Stimulated activated naive CD4-positive, alpha-beta T cell treated with Interleukin-2 at 50 U/mL for 16 hours (primary cell): Measurements from ENCODE around the gene FRYL.
"Not testable (repeated sequence)": the region's sequence is repeated elsewhere in the genome, so short reads cannot be mapped to it uniquely, and the experiment has no call there.

ENCODE experiments used
- DNase-seq: peaks from one replicate; lab custom pipeline; 2025; lab: John Stamatoyannopoulos, UW

The FRYL gene

GRCh38 chr4:48745223-48745622 is 34.9 kb downstream of the FRYL start:
- not testable (repeated sequence) for DNase-seq

DNA sequence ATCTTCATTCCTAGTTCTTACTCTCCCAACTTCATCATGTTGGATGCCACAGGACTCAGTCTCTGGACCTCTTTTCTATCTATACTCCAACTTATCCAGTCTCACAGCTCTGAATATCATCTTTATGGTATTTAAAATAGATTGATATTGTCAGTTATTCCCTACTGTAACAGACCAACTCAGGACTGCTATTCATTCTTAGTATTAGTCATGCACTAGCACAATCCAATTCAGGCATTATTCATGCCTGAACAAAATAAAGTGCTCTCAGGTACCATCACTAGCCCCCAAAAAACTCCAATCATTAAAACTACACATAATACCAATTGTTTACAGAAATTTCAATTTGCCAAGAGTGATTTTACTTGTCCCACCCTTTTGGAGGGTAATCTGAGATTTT is 37.7 kb downstream of the FRYL start:
- DNase-seq: no peak

DNA sequence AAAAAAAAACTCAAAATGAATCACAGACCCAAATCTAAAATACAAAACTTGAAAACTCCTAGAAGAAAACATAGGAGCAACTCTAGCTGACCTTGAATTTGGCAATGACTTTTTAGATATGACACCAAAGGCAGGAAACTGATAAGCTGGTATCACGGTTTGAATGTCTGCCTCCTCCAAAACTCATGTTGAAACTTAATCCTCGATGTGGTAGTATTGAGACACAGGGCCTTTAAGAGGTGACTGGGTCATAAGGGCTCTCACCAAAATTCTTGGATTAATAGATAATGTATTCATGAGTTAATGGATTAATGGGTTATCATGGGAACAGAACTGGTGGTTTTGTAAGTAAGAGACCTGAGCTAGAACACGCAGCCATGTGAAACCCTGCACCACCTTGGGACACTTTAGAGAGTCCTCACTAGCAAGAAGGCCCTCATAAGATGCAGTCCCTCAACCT is 40.5 kb downstream of the FRYL start:
- DNase-seq: no peak

DNA sequence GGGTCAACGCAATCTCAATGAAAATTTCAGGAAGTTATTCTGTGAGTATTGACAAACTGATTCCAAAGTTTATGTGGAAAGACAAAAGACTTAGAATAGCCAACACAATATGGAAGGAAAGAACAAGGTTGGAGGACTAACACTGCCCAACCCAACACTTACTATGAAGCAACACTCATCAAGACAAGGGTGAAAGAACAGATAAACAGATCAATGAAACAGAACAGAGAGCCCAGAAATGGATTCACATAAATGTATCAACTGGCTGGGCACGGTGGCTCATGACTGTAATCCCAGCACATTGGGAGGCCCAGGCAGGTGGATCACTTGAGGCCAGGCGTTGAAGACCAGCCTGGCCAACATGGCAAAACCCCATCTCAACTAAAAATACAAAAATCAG is 41.2 kb downstream of the FRYL start:
- DNase-seq: no peak

DNA sequence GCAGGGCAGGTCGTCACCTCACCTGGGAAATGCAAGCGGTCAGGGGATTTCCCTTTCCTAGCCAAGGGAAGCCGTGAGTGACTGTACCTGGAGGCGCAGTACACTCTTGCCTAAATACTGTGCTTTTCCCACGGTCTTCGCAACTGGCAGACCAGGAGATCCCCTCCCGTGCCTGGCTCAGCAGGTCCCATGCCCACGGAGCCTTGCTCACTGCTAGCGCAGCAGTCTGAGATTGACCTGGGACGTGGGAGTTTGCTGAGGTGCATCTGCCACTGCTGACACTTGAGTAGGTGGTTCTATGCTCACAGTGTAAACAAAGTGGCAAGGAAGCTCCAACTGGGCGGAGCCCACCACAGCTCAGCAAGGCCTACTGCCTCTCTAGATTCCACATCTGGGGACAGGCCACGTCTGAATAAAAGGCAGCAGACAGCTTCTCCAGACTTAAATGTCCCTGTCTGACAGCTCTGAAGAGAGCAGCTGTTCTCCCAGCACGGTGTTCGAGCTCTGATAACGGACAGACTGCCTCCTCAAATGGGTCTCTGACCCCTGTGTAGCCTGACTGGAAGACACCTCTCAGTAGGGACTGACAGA is 51.1 kb downstream of the FRYL start:
- peak; percentile 51 for DNase-seq

DNA sequence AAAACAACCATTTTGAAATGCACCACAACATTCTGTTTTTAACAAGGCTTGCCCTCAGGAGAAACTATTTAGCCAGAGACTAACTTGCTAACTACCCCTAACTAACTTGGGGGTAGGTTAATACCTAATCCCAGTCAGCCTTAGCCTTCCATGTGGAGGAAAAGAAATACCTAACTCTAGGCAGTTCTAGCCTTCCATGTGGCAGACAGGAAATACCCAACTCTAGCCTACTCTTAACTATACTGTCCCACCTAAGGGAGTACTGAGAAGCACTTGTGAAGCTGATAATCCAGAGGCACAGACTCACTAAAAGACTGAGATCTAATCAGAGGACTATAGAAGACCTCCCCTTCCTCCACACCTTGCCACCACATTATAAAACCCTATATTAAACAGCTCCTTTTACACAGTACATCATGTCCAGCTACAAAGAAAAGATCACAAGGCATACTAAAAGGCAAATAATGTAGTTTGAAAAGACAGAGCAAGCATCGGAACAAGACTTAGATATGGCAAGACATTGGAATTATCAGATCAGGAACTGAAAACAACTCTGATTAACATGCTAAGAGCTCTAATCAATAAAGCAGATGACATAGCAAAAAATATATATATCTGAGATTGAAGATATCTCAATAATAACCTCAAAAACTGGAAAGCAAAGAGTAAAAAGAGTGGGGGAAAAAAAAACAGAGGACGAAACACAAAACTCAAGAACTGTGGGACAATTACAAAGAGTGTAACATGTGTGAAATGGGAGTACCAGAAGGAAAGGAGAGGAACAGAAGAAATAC is 52.2 kb downstream of the FRYL start:
- DNase-seq: no peak

DNA sequence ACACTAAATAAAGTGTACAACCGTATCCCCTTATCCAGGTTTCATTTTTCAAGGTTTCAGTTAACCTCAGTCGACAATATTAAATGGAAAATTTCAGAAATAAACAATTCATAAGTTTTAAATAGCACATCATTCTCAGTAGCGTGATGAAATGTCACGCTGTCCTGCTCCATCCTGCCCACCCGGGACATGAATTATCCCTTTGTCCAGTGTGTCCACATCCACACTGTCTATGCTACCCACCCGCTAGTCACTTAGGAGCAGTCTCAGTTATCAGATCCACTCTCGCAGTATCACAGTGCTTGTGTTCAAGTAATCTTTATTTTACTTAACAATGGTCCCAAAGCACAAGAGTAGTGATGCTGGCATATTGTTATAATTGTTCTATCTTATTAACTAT is 54.7 kb downstream of the FRYL start:
- DNase-seq: no peak

DNA sequence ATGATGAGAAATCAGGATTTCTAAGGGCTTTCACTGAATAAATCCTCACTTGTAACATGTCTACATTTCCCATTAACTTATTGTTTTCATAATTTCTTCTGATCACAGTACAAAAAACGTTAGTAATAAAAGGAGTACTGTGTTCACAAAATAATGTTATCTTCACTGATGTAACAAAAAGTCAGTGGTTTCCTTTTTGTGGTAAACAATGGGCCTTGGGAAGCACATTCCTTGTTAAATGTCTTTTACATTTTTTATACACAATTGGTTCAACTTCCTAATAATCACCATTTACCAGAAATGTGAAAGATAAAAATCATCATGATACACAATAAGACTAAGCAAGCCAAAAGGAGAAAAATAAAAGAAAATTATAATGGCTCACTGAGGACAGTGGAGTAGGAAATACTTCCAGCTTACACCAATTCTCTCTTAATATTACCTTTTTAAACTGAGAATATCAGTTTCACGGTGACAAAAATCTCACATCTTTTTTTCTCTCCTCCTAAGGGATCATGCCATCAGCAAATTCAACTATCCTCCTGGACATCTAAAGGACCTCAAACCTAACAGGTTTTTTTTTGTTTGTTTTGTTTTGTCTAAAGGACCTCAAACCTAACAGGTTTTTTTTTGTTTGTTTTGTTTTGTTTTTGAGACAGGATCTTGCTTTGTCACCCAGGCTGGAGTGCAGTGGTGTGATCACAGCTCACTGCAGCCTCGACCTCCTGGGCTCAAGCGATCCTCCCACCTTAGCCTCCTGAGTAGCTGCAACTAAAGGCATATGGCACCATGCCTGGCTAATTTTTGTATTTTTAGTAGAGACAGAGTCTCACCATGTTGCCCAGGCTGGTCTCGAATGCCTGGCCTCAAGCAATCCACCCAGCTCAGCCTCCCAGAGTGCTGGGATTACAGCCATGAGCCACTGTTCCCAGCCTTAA is 57.3 kb downstream of the FRYL start:
- no peak for DNase-seq

- DNase-seq: no peak
Observed at GRCh38 chr4:48720459-48720858, 59.6 kb downstream of the FRYL start.

- DNase-seq: no peak
Observed at GRCh38 chr4:48718818-48719465, 61.1 kb downstream of the FRYL start.

GRCh38 chr4:48716285-48716684 is 63.8 kb downstream of the FRYL start:
- DNase-seq: not testable (repeated sequence)

DNA sequence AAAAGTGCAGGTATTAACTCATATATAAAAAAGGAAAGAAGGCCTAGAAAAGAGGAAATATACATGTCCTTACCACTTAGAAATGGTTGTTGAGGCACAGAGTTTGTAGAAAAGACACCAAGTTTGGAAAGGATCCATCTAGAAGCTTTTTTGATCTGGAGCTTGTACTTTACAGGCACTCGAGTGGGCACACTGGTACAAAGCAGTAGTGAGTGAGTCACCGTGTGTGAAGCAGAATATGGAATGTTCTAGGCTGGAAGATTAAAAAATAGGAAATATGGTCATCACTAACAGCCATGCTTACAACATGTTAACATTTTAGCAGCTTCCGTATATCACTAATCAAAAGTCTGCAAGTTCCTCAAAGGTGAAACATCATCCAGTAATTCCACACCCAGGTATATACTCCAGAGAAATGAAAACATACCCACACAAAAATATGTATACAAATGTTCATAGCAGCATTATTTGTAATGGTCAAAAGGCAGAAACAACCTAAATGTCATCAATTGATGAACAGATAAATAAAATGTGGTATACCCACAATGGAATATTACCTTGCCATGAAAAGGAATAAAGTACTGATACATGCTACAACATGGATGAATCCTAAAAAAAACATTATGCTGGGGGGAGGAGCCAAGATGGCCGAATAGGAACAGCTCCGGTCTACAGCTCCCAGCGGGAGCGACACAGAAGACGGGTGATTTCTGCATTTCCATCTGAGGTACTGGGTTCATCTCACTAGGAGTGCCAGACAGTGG is 69.5 kb downstream of the FRYL start:
- no peak for DNase-seq

GRCh38 chr4:48709901-48710300 is 70.2 kb downstream of the FRYL start:
- DNase-seq: no peak

DNA sequence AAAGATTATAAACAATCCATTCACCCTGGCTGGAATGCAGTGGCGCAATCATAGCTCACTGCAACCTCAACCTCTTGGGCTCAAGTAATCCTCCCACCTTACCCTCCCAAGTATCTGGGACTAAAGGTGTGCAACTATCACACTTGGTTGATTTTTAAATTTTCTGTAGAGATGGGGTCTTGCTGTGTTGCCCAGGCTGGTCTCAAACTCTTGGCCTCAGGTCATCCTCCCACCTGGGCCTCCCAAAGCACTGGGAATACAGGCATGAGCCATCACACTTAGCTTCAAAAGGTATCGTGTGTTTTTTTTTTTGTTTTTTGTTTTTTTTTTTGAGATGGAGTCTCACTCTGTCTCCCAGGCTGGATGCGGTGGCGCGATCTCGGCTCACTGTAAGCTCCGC is 71.5 kb downstream of the FRYL start:
- no peak for DNase-seq

DNA sequence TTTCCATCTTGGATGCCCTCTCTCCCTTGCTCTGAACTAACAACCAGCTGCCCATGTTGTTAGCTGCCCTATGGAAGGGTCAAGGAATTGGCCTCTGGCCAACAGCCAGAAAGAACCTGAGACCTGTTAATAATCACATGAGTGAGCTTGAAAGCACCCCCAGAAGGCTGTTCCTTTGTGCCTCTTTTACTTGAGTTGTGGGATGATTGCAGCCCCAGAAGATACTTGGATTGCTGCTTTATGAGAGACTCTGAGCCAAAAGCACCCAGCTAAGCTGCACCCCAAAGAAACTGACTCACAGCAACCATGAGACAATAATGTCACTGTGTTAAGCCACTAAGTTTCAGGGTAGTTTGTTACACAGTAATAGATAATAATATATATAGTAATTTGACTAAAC is 73.3 kb downstream of the FRYL start:
- no peak for DNase-seq

DNA sequence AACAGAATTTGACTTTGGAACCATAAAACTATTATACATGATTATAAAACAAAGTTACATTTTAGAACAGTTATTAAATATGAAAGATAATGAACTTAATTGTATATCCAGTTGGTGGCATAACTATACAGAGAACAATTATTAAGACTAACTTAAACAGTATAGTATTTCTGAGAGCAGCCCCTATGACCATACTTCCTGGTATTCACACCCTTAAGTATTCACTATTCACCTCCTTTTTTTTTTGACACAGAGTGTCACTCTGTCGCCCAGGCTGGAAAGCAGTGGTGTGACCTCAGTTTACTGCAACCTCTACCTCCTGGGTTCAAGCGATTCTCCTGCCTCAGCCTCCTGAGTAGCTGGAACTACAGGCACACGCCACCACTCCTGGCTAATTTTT is 74.5 kb downstream of the FRYL start:
- DNase-seq: no peak

DNA sequence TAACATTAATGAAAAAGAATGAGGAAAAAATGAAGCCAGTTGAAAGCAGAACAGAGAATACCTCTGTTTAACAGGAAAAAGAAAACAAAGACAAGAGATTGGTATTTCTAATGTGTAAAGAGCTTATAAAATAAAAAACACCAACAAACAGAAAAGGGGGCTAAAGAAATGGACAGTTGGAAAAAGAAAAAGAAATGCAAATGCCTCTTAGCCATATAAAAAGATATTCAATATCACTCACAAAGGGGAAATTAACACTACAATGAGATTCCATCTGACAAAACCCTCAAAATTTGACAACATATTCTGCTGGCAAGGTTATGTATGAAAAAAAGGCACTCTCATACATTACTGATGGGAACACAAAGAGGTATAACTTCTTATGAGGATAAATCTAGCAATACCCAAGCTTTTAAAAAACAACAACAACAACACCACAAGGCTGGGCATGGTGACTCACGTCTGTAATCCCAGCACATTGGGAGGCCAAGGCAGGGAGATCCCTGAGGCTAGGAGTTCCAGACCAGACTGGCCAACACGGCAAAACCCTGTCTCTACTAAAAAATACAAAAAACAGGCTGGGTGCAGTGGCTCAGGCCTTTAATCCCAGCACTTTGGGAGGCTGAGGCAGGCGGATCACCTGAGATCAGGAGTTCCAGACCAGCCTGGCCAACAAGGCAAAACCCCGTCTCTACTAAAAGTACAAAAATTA is 75.8 kb downstream of the FRYL start:
- DNase-seq: no peak

DNA sequence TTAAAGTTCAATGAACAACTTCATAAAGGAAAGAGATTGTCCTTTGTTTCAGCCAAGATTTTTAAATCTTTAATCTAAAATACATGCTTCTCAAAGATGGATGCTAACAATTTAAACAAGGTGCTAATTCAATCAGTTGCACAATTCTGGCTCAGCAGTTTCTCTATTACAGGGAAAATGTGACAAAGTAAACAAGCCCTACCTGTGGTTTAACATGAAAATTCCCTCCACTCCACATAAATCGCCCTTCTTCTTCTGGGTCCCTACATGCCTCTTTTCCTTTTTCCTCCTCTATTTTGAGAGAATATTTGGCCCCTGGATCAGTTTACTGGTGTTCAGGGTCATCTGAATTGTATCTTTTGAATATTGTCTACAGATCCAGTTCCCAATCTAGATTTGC is 80.6 kb downstream of the FRYL start:
- no peak for DNase-seq

DNA sequence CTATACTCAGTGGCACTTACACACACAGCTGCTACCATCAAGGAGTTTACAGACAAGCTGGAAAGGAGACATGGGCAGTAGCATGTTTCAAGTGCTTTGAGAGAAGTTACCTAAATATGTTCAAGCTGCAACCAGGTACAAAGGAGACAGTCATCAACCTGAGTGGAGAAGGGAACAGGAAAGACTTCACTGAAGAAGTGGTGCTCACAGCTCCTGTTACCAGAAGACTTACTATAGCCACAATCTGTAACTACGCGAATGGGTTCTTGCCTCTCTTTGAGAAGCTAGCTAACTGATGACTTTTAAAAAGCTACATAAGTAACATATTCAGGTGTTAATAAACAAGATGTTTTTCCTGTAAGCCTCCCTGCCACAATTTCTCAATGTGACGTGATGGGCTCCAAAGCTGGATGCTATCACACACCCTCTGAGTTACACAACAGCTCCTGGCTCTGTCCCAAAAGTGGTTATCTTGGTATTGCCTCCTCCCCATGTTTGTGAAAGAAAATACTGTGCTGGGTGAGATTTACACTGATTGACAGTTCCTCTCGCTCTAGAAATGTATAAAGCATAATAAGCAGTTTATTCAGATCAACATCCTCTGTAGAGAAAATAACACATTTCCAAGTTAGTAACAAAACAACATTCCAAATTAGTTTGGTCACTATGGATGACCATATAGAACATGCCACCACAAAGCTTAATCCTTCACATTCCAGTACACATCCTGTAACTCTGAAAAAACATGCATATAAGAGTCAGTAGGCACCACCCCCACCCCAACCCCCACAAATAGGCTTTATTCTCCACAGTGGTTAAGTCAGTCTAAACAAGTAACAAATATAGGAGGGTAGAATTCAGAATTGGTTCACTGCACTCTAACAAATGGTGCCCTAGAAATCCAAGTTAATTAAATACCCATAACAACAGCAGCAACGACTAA is 81.8 kb downstream of the FRYL start:
- no peak for DNase-seq

- DNase-seq: not testable (repeated sequence)
Observed at GRCh38 chr4:48697516-48697915, 82.6 kb downstream of the FRYL start.
